ENCODE results near the gene GARIN5A. TPM values are rescaled to one million over a fixed set of nuclear protein-coding genes. Genes with fewer than 3 reads are reported as not detected.

Gene GARIN5A
- total and polyA plus RNA-seq, 12 donors: 1.2 to 4.3 (median 1.9) TPM

GRCh38 chr19:50500753-50501151 is 24.1 kb upstream of the GARIN5A start:
- Histone ChIP-seq H3K9me3 (no peaks in the 10 kb centered on the region), H3K27ac (peak overlapping the region; percentile 85 to 99 (median 93)), H3K4me1 (peaks cover 0 to 8% (median 0%) of the 10 kb centered on the region in 9 donors), H3K4me3 (peak overlapping the region in 9 of 10 donors; percentile 34 to 60 (median 48)), H3K27me3 (no peaks in the 10 kb centered on the region), H3K36me3 (peaks cover 0 to 6% (median 0%) of the 10 kb centered on the region in 9 donors)
- intact Hi-C loops (cut with DNase I): no loop called here
- WGBS, 2 donors: 29 to 52% methylated on average over 9 to 10 of the region's 10 CpGs
- DNase-seq: peak; percentile 81 to 86
- ATAC-seq: peak; percentile 55 to 84 (median 72)
- TF ChIP-seq CTCF (IDR thresholded peaks at IDR 0.05): no peak

GRCh38 chr19:50500060-50500752 is 23.6 kb upstream of the GARIN5A start:
- H3K9me3 ChIP-seq: no peaks in the 10 kb centered on the region
- intact Hi-C loops (cut with DNase I): no loop called here
- TF ChIP-seq CTCF (IDR thresholded peaks at IDR 0.05): peak in 1 of 9 donors; percentile 7
- H3K27ac ChIP-seq: peak overlapping the region; percentile 65 to 99 (median 93)
- H3K4me3 ChIP-seq: peak overlapping the region in 9 of 10 donors; percentile 18 to 60 (median 42)
- H3K4me1 ChIP-seq: peaks cover 0 to 8% (median 0%) of the 10 kb centered on the region in 9 donors
- DNase-seq: peak; percentile 81
- H3K27me3 ChIP-seq: no peaks in the 10 kb centered on the region
- H3K36me3 ChIP-seq: peaks cover 0 to under 1% (median 0%) of the 10 kb centered on the region in 9 donors
- 27 to 38% methylated on average over 27 of the region's 27 CpGs for WGBS, 2 donors
- peak; percentile 36 to 77 (median 59) for ATAC-seq

- peaks cover 0 to 8% (median 0%) of the 10 kb centered on the region in 9 donors for H3K4me1 ChIP-seq
- no peaks in the 10 kb centered on the region for H3K9me3 ChIP-seq
- ATAC-seq (no peak), DNase-seq (no peak)
- TF ChIP-seq CTCF (IDR thresholded peaks at IDR 0.05): no peak
- H3K4me3 ChIP-seq: peak overlapping the region in 9 of 10 donors; percentile 19 to 55 (median 41)
- 32 to 55% methylated on average over 11 of the region's 11 CpGs for WGBS, 2 donors
- H3K27ac ChIP-seq: peak overlapping the region in 7 of 10 donors; percentile 15 to 82 (median 66)
- H3K27me3 ChIP-seq: no peaks in the 10 kb centered on the region
- intact Hi-C loops (cut with DNase I): no loop called here
- H3K36me3 ChIP-seq: no peaks in the 10 kb centered on the region
Observed at GRCh38 chr19:50498219-50499056, 21.8 kb upstream of the GARIN5A start.

- Histone ChIP-seq H3K4me3 (peak overlapping the region in 2 of 10 donors; percentile 23 to 55), H3K4me1 (peaks cover 0 to 4% (median 0%) of the 10 kb centered on the region in 9 donors), H3K9me3 (no peaks in the 10 kb centered on the region), H3K27me3 (no peaks in the 10 kb centered on the region), H3K27ac (peak overlapping the region in 4 of 10 donors; percentile 26 to 70 (median 56)), H3K36me3 (no peaks in the 10 kb centered on the region)
- ATAC-seq: peak in 2 of 8 donors; percentile 0
- intact Hi-C loops (cut with DNase I): no loop called here
- WGBS, 2 donors: 33 to 48% methylated on average over 8 of the region's 8 CpGs
- DNase-seq: no peak
- no peak for TF ChIP-seq CTCF (IDR thresholded peaks at IDR 0.05)
Observed at GRCh38 chr19:50497022-50497405, 20.4 kb upstream of the GARIN5A start.
